GM12872 (cell line): ENCODE measurements around the gene HDGFL3.

Source experiments
- CTCF ChIP-seq: IDR thresholded peaks from 3 replicates; pipeline ENCODE4 v1.5.1; 2011; ENCODE audit warnings: low read depth, mild to moderate bottlenecking, low read length, moderate library complexity; ENCODE audit not compliant: insufficient read depth

The HDGFL3 gene

GRCh38 chr15:83204697-83205096 lies 2.9 kb downstream of the HDGFL3 start:
- TF ChIP-seq CTCF = no peak

- no peak for TF ChIP-seq CTCF
Measured at GRCh38 chr15:83203543-83203942, 4.1 kb downstream of the HDGFL3 start.

GRCh38 chr15:83200589-83200988 lies 7.0 kb downstream of the HDGFL3 start:
- TF ChIP-seq CTCF = no peak

- no peak for TF ChIP-seq CTCF
Measured at GRCh38 chr15:83200162-83200561, 7.5 kb downstream of the HDGFL3 start.

- no peak for TF ChIP-seq CTCF
Measured at GRCh38 chr15:83199288-83199687, 8.3 kb downstream of the HDGFL3 start.

GRCh38 chr15:83198476-83198875 lies 9.1 kb downstream of the HDGFL3 start:
- no peak for TF ChIP-seq CTCF

GRCh38 chr15:83194528-83194927 lies 13.1 kb downstream of the HDGFL3 start:
- no peak for TF ChIP-seq CTCF

- no peak for TF ChIP-seq CTCF
Measured at GRCh38 chr15:83193721-83194120, 13.9 kb downstream of the HDGFL3 start.
